H9 (cell line): Measurements from ENCODE around the gene UVRAG. TPM values are rescaled to one million over a fixed set of nuclear protein-coding genes. Genes with fewer than 3 reads are reported as not detected.
A peak's percentile ranks its signal among the peaks of the same experiment; 100 is the strongest.

Experiments used
- DNase-seq: peaks from one replicate; pipeline ENCODE4 v3.0.0-alpha.2; 2017
- H2AFZ ChIP-seq: one replicate; pipeline ENCODE4 v1.6.1; 2013; ENCODE audit warnings: mild to moderate bottlenecking, low read length, control low read depth, moderate library complexity
- H2AK5ac ChIP-seq: 2 replicates; pipeline ENCODE4 v1.6.1; 2013; ENCODE audit warnings: low read length, control low read depth, mixed read lengths; ENCODE audit not compliant: insufficient read length
- H2BK120ac ChIP-seq: one replicate; pipeline ENCODE4 v1.6.1; 2013; ENCODE audit warnings: low read depth, mild to moderate bottlenecking, low read length, control low read depth, inconsistent platforms; ENCODE audit not compliant: poor library complexity, severe bottlenecking
- H2BK12ac ChIP-seq: 2 replicates; pipeline ENCODE4 v1.6.1; 2013; ENCODE audit warnings: low read length, control low read depth, mixed read lengths, low read depth; ENCODE audit not compliant: insufficient read length
- H2BK15ac ChIP-seq: 2 replicates; pipeline ENCODE4 v1.6.1; 2013; ENCODE audit warnings: low read depth, low read length, control low read depth
- H2BK20ac ChIP-seq: one replicate; pipeline ENCODE4 v1.6.1; 2013; ENCODE audit warnings: low read depth, mild to moderate bottlenecking, low read length, control low read depth, inconsistent platforms; ENCODE audit not compliant: poor library complexity, severe bottlenecking
- H2BK5ac ChIP-seq: 2 replicates; pipeline ENCODE4 v1.6.1; 2013; ENCODE audit warnings: low read length, control low read depth, mixed read lengths; ENCODE audit not compliant: insufficient read length
- H3K14ac ChIP-seq: 2 replicates; pipeline ENCODE4 v1.6.1; 2013; ENCODE audit warnings: low read length, control low read depth; ENCODE audit not compliant: insufficient read depth
- H3K18ac ChIP-seq: 2 replicates; pipeline ENCODE4 v1.6.1; 2013; ENCODE audit warnings: low read depth, mild to moderate bottlenecking, mixed read lengths, low read length, control low read depth; ENCODE audit not compliant: insufficient read length
- H3K23ac ChIP-seq: 2 replicates; pipeline ENCODE4 v1.6.1; 2013; ENCODE audit warnings: low read length, control low read depth, mixed read lengths, low read depth; ENCODE audit not compliant: insufficient read length
- H3K23me2 ChIP-seq: 2 replicates; pipeline ENCODE4 v1.6.1; 2013; ENCODE audit warnings: low read depth, mild to moderate bottlenecking, mixed read lengths, low read length, control low read depth; ENCODE audit not compliant: insufficient read length, poor library complexity, severe bottlenecking
- H3K27ac ChIP-seq: 2 replicates; pipeline ENCODE4 v1.5.1; 2013; ENCODE audit warnings: low read length, control low read depth, mixed read lengths, low read depth; ENCODE audit not compliant: insufficient read length
- H3K27me3 ChIP-seq: 2 replicates; pipeline ENCODE4 v1.6.1; 2013; ENCODE audit warnings: low read length, control low read depth, inconsistent platforms; ENCODE audit not compliant: insufficient read depth
- H3K4ac ChIP-seq: 2 replicates; pipeline ENCODE4 v1.6.1; 2013; ENCODE audit warnings: low read depth, mild to moderate bottlenecking, control low read depth, inconsistent platforms, low read length, moderate library complexity
- H3K4me1 ChIP-seq: 2 replicates; pipeline ENCODE4 v1.6.1; 2013; ENCODE audit warnings: low read length, control low read depth, inconsistent platforms; ENCODE audit not compliant: insufficient read depth
- H3K4me2 ChIP-seq: 2 replicates; pipeline ENCODE4 v1.6.1; 2013; ENCODE audit warnings: low read length, control low read depth, mixed read lengths; ENCODE audit not compliant: insufficient read length, insufficient read depth
- H3K56ac ChIP-seq: 2 replicates; pipeline ENCODE4 v1.6.1; 2013; ENCODE audit warnings: low read depth, mild to moderate bottlenecking, mixed read lengths, low read length, control low read depth; ENCODE audit not compliant: insufficient read length
- H3K79me1 ChIP-seq: 2 replicates; pipeline ENCODE4 v1.6.1; 2013; ENCODE audit warnings: low read depth, mild to moderate bottlenecking, moderate library complexity, low read length, control low read depth, inconsistent platforms; ENCODE audit not compliant: insufficient read depth, poor library complexity, severe bottlenecking
- H3K79me2 ChIP-seq: 2 replicates; pipeline ENCODE4 v1.6.1; 2013; ENCODE audit warnings: low read length, control low read depth, inconsistent platforms; ENCODE audit not compliant: insufficient read depth
- H3K9ac ChIP-seq: 2 replicates; pipeline ENCODE4 v1.6.1; 2013; ENCODE audit warnings: low read length, control low read depth, mixed read lengths; ENCODE audit not compliant: insufficient read length; ENCODE audit errors: extremely low read depth
- H3K9me3 ChIP-seq: one replicate; pipeline ENCODE4 v1.6.1; 2013; ENCODE audit warnings: low read depth, low read length, inconsistent platforms; ENCODE audit not compliant: control insufficient read depth
- H3T11ph ChIP-seq: one replicate; pipeline ENCODE4 v1.6.1; 2013; ENCODE audit warnings: mild to moderate bottlenecking, low read length, control low read depth, inconsistent platforms
- H4K20me1 ChIP-seq: one replicate; pipeline ENCODE4 v1.6.1; 2013; ENCODE audit not compliant: control insufficient read depth, insufficient read length, insufficient read depth
- H4K5ac ChIP-seq: 2 replicates; pipeline ENCODE4 v1.6.1; 2013; ENCODE audit warnings: low read depth, mild to moderate bottlenecking, mixed read lengths, low read length, control low read depth; ENCODE audit not compliant: insufficient read length
- H4K8ac ChIP-seq: replicated peaks from 2 replicates; pipeline ENCODE4 v1.6.1; 2013; ENCODE audit warnings: low read length, control low read depth, mixed read lengths, low read depth; ENCODE audit not compliant: insufficient read length
- H4K91ac ChIP-seq: 2 replicates; pipeline ENCODE4 v1.6.1; 2013; ENCODE audit warnings: low read depth, mild to moderate bottlenecking, moderate library complexity, mixed read lengths, low read length, control low read depth; ENCODE audit not compliant: insufficient read length
- H3K27ac Mint-ChIP-seq, 3 experiments: 2 replicates in 2 of 3; 3 replicates in 1 of 3; pipeline ENCODE4 v1.8.0; 2020 to 2021; ENCODE audit warnings: mixed read lengths in 3 of 3, mild to moderate bottlenecking in 1 of 3, moderate library complexity in 1 of 3
- H3K27me3 Mint-ChIP-seq: 2 replicates; pipeline ENCODE4 v1.8.0; 2021; ENCODE audit warnings: low read depth, mild to moderate bottlenecking, moderate library complexity, mixed read lengths
- H3K36me3 Mint-ChIP-seq, 3 experiments: 2 replicates in 2 of 3; 3 replicates in 1 of 3; pipeline ENCODE4 v1.8.0; 2020 to 2021; ENCODE audit warnings: low read depth in 3 of 3, mixed read lengths in 3 of 3; ENCODE audit not compliant: insufficient read depth in 1 of 3
- H3K4me1 Mint-ChIP-seq, 2 experiments: 2 replicates each; pipeline ENCODE4 v1.8.0; 2020; ENCODE audit warnings: mixed read lengths in 2 of 2
- H3K4me3 Mint-ChIP-seq, 2 experiments: 2 replicates in 1 of 2; 3 replicates in 1 of 2; pipeline ENCODE4 v1.8.0; 2020 to 2021; ENCODE audit warnings: mild to moderate bottlenecking in 2 of 2, mixed read lengths in 2 of 2, moderate library complexity in 1 of 2
- H3K9me3 Mint-ChIP-seq, 2 experiments: 2 replicates in 1 of 2; 3 replicates in 1 of 2; pipeline ENCODE4 v1.8.0; 2020; ENCODE audit warnings: mild to moderate bottlenecking in 2 of 2, mixed read lengths in 2 of 2, moderate library complexity in 1 of 2
- CTCF ChIP-seq: fragments of 200-600 bp; sonication (generic); conservative IDR thresholded peaks from 3 replicates; pipeline ENCODE4 v1.8.0; 2021; ENCODE audit warnings: antibody characterized with exemption, mild to moderate bottlenecking
- WGBS: extraction: QIAGEN DNeasy Blood & Tissue Kit; methylation state at CpG from one replicate; pipeline ENCODE4 v1.1.7; 2013; ENCODE audit warnings: missing lambda C conversion rate, low lambda C conversion rate, mixed read lengths; ENCODE audit not compliant: insufficient read length; ENCODE audit errors: extremely low coverage; 5-methylcytosine and 5-hydroxymethylcytosine counted together
- total RNA-seq: library from RNA; stranded (reverse); gene quantifications from 2 replicates; pipeline ENCODE4 v1.2.1, GENCODE V29; 2021

UVRAG gene
- total RNA-seq, 1 experiment from 2014 or later: 18.5 TPM

DNA sequence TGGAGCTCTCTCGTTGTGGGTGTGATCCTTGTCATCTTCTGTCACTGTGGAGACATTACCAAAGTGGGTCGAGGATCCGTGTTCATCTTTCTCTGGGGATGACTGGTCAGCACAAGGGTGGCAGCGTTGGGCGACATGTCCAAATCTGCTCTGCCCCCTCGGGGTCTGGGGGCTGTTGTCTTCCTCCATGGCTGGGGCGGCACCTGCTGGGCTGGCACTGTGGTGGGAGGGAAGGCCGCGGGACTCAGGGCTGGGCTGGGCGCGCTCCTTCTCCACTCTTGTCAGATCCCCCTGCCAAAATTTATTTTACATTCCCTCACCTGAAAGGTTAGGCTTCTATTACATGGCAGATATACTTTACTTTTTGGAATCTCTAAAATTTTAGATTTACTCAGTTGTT is 96.4 kb downstream of the UVRAG start:
- Histone ChIP-seq H3K56ac (no peak overlapping the region), H2BK15ac (no peak overlapping the region), H3K79me2 (no peaks in the 10 kb centered on the region), H3K23me2 (no peaks in the 10 kb centered on the region), H2BK120ac (no peak overlapping the region), H3K14ac (no peak overlapping the region), H3T11ph (no peak overlapping the region), H4K20me1 (no peaks in the 10 kb centered on the region), H3K27me3 (no peaks in the 10 kb centered on the region), H3K4me1 (no peaks in the 10 kb centered on the region), H3K27ac (no peak overlapping the region), H3K18ac (no peak overlapping the region), H3K79me1 (no peaks in the 10 kb centered on the region), H3K9me3 (no peaks in the 10 kb centered on the region), H2BK5ac (no peak overlapping the region), H3K4ac (no peak overlapping the region), H2BK12ac (no peak overlapping the region), H4K91ac (peak overlapping the region; percentile 12), H3K23ac (no peak overlapping the region), H2AK5ac (no peak overlapping the region), H4K5ac (no peak overlapping the region), H2BK20ac (no peak overlapping the region), H3K9ac (no peak overlapping the region), H2AFZ (no peak overlapping the region), H4K8ac (no peak overlapping the region), H3K4me2 (no peak overlapping the region)
- no peaks in the 10 kb centered on the region for H3K9me3 Mint-ChIP-seq
- TF ChIP-seq CTCF: no peak
- WGBS: no CpG with 5 or more reads among the region's 11 CpGs
- H3K36me3 Mint-ChIP-seq: no peaks in the 10 kb centered on the region
- no peaks in the 10 kb centered on the region for H3K4me1 Mint-ChIP-seq
- no peak overlapping the region for H3K4me3 Mint-ChIP-seq
- DNase-seq: no peak
- H3K27me3 Mint-ChIP-seq: no peaks in the 10 kb centered on the region
- no peak overlapping the region for H3K27ac Mint-ChIP-seq
